ENCODE results near the gene CMSS1.

- TF ChIP-seq CTCF (IDR thresholded peaks at IDR 0.05; ENCODE audit: low read length) = no peak
- TF ChIP-seq EZH2 (IDR thresholded peaks at IDR 0.05; ENCODE audit: borderline replicate concordance, low read length) = no peak
Observed at GRCh38 chr3:100136921-100137320, 319.3 kb downstream of the CMSS1 start.

All from OCI-LY1 (cell line).